NCI-H345 treated with DMSO at 0.1 percent for 48 hours (cell line): Measurements from ENCODE around the gene NFKBIE.

Source experiments
- DNase-seq: peaks from one replicate; lab custom pipeline; 2025; ENCODE audit not compliant: unreplicated experiment; lab: John Stamatoyannopoulos, UW

The NFKBIE gene

DNA sequence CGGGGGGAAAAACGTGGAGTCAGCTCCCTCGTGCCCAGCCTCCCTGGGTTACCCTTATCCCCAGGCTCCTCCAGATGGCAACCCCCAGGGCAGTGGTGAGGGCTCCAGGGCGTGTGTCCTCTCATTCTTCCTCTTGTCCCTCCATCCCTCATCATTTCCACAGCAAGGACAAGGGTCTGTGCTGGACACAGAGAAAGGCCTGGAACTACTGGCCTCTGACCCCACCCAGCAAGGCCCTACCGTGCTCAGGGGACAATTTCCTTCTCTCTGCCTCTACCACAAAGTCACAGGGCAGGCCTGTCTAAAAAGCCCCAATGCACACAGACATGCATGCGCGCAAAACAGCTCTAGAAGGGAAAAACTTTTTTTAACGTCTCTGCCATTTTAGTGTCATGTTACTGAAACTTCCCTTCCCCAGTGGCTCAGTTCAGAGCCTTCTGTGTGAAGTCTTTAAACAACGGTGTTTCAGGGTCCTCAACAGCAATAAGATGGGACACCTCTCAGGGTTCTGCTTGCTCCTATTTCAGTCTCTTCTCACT is 7.0 kb downstream of the NFKBIE start:
- no peak for DNase-seq

DNA sequence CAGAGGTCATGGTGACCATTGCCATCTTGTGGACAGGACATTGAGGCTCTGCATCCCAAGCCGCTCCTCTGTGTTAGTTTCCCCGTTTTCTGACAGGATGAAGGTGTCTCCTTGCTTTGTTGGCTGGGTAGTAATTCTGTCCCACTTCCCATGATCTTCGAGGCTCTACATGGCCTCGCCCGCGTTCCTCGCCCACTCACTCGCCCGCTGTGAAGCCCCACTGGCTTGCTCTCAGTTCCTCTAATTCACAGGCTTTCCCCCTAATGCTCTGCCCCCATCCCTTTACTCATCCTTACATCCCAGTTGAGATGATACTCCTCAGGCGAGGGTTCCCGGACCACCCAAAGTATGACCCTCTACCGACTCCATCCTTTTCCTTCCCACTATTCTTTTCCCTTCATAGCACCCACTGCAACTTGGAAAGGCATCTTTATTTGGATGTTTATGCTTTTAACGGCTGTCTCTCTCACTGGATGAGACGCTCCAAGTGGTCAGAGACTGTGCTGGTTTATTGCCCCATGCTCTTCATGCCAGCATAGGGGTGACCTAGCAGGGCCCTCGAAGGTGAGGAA is 7.5 kb downstream of the NFKBIE start:
- DNase-seq: no peak

DNA sequence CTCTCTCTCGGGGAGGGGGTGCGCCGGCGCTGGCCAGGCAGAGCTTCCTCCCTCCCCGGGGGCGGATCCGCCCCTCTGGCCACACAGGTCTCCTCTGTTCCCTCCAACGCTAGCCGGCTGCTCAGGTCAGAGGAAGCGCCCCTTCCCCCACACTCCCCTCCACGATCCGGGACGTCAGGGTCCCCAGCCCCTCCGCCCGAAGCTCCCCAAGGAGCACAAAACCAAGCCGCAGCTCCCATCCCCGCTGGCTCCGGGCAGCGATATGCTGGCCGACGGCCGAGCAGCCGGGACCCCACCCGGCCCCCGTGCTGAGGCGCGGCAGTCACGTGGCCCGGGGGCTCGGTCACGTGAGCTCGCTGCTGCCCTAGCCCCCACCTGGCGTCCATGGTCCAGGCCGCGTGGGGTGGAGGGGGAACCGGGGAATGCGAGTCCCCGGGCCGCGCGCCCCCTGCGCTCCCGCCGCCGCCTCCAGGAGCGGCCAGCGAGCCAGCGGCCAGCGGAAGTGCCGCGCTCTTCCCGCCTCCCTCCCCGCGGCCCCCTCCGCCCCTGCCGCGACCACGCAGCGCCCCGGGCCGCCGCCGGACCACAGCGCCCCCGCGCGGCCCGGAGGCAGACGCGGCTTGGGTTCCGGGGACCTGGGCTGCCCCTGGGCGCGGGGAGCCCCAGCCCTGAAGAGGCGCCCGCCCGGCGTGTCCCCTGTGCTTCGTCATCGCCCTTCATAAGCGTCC is 8.2 kb downstream of the NFKBIE start, which contains the start of gene SLC35B2:
TSS of gene SLC35B2 (minus strand) at position 504 of the 728 bp plus-strand sequence. CDS start at position 386, 118 bp downstream.
- peak; percentile 37 for DNase-seq

DNA sequence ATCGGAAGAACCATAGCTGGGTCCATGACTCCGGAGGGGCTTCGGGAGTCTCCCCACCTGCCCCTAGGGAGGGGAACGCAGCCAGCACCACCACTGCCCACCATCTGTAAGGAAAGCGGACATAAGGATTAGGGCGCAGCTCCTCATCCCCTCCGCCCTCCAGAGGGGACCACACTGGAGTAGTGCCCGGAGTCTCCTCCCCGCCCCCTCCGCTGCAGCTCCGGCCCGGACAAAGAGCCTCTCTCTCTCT is 8.7 kb downstream of the NFKBIE start:
- DNase-seq: no peak

DNA sequence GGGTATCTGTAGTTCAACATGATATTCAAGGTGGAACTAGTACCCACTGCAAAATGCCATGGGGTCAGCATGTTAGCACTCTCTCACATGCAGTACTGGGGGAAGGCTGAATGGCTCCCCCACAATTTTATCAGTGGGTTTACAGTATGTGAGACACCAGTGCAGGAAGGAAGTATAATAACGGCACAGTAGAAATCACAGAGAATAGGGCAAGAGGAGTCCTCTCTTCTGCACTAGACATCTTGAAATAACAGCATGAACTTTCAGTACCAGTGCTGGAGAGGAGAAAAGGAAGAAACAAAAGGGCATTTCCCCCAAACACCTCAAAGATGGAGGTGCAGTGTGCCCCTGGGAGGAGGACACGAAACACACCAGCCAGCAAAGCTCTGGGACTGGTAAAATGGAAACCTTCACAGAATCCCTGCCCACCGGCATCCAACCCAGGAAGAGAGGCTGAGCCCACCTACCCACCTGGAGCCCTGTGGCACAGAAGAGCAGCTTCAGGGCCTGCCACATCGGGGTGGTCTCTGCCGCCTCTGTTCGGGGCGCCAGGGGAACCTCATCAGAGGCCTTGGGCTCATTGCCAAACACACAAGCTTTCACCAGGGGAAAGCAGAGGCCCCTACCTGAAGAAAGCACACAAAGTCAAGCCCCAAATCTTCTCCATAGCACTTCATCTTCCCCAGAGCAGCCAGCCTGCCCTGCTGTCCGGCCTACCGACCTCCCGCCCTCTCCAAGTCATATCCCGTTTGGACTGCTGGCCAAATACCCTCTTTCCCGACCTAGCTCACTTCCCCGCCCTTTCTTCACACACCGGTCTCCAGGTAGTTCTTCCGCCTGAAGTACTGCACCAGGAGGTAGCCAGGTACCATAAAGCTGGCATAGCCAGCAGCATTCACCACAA is 9.2 kb downstream of the NFKBIE start:
- no peak for DNase-seq

DNA sequence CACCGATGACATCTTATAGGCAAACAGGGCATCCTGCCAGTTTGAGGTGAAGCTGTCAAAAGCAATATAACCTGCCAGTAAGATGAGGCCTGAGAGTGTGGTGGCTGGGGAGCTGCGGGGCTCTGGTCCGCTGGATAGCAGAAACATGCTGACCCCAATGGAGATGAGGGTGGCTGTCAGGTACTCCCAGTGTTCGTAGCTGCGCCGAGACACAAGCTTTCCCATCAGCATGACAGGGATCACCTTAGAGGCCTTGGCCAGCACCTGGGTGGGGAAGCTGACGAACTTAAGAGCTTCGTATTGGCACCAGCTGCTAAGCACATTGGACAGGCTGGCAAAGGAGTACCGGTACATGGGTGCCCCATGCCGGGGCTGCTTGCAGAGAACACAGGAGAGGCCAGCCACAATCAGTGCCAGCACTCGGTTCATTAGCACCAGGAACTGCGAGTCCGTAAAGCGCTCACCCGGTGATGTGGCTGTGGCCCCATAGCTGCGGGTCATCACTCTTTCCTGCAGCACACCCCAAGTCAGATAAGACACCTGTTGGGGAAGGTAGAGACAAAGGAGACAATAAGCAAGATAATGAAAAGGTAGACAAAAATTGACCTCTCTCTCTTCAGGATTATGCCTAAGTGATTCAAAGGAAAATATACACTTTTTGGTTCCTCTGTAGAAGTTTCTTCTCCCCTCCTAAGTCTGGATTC is 10.1 kb downstream of the NFKBIE start:
- DNase-seq: no peak

DNA sequence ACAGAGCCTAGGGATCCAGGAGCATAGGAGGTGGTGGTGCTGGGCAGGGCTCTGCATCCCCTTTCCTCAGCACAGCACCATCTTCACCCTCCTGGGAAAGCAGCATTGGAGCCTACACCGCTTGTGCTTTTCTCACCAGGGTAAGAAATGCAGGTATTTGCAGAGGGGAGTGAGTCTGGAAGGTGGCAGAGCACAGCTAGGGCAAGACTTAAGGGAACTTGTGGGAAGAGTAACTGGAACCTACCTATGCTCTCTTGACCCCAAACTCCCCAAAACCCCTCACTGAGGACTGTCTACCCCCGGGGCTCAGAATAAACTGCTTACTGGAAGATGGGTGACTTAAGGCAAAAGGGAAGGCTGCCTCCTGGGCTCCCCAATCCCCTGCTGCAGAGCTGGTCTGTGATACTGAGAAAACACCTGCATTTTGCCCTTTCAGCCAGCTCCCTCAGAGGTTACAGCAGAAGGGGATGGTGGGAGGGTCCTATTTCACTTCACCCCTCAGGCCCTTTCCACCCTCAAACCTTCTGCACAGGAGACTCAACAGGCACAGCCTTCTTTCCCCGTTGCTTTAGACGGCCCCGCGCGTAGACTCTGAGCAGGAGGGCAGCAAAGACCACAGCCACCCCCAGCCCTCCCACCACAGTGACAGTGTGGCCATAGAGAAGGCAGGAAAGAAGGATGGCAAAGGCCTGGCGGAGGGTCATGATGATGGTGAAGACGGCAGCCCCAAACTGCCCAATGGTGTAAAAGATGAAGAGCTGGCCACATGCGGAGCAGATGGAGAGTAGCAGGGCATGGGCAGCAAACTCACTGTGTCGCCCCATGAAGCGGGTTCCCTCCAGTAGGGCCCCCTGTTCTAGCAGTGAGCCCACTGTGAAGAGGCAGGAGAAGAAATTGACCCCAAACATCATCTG is 10.9 kb downstream of the NFKBIE start:
- DNase-seq: no peak

DNA sequence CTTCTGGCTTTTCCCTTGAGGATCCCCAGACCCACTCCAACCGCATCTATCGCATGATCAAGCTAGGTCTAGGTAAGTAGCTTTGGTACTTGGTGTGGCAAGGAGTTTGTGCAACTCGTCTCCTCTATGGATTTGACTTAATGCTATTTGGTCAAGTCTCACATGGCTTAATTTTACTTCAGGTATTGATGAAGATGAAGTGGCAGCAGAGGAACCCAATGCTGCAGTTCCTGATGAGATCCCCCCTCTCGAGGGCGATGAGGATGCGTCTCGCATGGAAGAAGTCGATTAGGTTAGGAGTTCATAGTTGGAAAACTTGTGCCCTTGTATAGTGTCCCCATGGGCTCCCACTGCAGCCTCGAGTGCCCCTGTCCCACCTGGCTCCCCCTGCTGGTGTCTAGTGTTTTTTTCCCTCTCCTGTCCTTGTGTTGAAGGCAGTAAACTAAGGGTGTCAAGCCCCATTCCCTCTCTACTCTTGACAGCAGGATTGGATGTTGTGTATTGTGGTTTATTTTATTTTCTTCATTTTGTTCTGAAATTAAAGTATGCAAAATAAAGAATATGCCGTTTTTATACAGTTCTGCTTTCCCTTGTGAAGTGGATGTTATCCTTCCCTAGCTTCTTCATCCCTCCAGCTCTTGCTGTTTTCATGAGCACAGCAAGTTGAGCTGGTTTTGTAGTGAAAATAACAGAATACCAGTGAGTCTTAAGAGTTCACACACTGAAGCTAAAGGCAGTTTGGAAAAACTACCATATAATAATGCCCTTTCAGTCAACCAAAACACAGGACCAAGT is 11.8 kb downstream of the NFKBIE start:
- DNase-seq: peak; percentile 28

DNA sequence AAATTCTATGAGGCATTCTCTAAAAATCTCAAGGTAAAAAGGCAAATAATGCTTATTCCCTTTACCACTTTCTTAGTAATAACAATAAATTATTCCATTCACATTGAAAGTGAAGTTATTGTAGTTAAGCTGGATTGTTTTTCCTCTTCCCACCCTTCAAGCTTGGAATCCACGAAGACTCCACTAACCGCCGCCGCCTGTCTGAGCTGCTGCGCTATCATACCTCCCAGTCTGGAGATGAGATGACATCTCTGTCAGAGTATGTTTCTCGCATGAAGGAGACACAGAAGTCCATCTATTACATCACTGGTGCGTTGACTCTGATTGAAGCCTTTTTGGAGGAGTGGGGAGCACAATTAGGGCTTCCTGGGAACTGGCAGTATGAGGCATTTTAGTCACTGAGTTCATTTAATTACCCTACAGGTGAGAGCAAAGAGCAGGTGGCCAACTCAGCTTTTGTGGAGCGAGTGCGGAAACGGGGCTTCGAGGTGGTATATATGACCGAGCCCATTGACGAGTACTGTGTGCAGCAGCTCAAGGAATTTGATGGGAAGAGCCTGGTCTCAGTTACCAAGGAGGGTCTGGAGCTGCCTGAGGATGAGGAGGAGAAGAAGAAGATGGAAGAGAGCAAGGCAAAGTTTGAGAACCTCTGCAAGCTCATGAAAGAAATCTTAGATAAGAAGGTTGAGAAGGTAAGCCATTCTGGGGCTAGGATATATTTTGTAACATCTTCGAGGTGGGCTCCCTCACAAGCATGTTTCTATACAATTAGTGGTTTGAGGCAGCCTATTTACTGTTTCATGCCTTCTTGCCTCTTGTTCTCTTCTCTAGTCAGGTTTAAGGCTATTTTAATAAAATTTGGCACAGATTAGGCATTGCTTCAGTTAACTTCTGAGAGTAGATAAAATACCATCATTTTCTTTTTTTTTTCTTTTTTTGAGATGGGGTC is 13.5 kb downstream of the NFKBIE start:
- DNase-seq: no peak

DNA sequence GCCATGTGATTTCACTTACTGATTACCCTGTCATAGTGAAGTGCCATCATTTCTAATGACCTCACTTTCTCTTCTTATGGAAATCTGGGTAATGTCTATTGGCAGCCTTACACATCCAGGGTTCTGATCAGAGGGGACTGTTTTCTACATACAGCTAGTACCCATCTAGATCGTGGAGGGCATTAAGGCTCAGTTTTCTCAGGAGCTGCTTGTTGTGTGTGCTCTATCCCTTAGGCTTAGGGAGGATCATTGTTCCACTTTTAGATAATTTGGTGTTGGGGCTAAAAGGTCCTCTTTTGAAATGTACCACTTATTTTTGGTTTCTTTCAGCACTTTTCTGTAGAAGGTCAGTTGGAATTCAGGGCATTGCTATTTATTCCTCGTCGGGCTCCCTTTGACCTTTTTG is 14.6 kb downstream of the NFKBIE start:
- no peak for DNase-seq

DNA sequence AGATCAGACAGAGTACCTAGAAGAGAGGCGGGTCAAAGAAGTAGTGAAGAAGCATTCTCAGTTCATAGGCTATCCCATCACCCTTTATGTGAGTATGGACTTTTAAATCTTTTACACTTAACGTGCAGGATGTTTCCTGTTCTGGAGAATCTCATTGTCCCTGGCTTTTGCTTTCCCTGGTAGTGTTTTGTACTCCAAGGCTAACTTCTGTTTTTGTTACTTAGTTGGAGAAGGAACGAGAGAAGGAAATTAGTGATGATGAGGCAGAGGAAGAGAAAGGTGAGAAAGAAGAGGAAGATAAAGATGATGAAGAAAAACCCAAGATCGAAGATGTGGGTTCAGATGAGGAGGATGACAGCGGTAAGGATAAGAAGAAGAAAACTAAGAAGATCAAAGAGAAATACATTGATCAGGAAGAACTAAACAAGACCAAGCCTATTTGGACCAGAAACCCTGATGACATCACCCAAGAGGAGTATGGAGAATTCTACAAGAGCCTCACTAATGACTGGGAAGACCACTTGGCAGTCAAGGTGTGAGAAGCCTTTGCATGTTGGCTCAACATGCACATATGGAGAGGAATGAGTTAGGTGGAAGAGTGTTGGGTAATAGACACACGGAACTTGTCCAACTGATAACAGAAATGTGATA is 15.2 kb downstream of the NFKBIE start:
- no peak for DNase-seq

DNA sequence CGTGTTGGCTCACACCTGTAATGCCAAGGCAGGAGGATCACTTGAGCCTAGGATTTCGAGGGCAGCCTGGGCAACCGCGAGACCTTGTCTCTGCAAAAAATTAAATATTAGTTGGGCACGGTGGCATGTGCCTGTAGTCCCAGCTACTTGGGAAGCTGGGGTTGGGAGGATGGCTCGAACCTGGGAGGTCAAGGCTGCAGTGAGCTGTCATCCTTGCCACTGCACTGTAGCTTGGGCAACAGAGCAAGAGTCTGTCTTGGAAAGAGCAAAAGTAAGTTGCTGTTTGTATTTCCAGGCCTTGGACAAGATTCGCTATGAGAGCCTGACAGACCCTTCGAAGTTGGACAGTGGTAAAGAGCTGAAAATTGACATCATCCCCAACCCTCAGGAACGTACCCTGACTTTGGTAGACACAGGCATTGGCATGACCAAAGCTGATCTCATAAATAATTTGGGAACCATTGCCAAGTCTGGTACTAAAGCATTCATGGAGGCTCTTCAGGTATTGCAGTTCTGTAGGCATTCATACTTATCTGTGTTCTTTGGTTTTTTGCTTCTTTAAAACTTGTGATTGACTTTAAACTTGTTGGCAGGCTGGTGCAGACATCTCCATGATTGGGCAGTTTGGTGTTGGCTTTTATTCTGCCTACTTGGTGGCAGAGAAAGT is 16.1 kb downstream of the NFKBIE start:
- no peak for DNase-seq

DNA sequence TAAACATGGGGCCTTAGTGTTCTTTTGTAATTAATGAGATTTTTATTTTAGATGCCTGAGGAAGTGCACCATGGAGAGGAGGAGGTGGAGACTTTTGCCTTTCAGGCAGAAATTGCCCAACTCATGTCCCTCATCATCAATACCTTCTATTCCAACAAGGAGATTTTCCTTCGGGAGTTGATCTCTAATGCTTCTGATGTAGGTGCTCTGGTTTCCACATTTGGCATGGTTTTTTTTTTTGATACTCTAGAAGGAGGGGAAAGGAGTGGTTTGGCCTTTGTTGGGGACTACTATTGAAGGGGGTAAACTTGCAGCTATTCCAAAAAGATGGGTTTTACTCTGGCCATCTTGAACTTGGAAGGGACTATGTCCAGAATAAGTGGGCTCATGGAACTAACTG is 16.8 kb downstream of the NFKBIE start:
- no peak for DNase-seq

DNA sequence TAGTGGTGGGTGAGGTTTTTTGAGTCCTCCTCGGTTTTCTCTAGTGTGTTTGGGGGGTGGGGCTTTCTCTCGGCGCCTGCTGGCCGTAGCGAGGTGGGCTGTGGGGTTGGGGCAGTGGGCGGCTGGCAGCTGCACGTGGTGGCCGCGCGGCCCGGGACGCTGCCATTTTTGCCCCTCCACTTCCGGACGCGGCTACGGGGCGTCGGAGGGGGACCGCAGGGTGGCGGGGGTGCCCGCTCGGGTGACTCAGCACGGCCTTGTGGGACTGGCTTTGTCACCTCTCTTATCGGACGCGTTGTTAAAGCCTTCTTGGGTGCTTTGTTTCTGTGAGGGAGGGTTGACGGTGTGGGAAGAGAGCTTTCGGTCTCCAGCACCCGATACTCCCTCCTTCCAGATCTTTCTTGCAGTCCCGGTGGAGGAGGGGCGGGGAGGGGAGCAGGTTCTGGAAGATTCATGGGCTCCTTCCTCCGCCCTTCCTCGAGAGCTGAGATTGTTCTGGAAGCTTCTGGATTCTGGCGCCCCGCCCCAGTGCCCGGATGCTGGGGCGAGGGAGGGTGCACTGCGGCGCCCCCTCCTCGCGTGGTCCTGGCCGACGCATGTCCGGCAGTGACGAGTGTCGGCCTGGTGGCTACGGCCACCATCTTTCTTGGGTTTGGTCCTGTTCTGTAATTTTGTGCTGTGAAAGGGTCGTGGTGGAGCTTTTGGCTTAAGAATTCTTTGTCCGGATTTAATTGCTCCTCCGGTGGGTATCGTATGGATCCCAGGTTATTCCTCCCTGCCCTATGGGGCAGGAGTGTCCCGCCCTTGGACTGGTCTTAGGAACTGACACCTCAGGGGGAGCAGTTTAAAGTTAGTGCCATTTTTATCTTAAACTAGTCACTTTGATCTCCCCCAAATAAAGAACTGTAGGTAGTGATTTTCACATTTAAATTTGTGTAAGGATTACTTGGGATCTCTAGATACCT is 17.7 kb downstream of the NFKBIE start:
- DNase-seq: no peak

DNA sequence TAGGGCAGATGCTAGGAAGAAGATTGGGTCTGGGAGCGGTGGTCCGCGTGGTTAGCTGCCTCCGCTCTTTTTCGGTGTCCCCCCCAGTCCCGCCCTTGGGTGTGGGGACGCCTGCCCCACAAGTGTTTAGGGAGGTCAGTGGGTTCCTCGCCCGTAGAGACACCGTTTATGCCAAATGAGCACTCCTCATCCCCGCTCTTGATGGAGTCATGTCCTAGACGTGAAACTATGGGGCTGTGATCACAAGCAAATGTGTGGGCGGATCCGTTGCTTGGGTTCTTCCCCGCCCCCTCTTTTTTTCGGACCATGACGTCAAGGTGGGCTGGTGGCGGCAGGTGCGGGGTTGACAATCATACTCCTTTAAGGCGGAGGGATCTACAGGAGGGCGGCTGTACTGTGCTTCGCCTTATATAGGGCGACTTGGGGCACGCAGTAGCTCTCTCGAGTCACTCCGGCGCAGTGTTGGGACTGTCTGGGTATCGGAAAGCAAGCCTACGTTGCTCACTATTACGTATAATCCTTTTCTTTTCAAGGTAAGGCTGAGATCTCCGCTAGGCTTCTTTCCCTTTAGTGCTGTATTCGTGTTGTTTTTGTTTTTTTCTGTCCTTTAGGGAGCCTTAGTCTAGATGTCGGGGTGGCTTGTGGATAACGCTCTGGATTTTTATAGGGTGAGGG is 18.6 kb downstream of the NFKBIE start, which contains the start of gene HSP90AB1:
TSS of gene HSP90AB1 (plus strand) at position 439 of the 675 bp plus-strand sequence. CDS start 1,529 bp downstream, outside the sequence.
- DNase-seq: peak; percentile 95
